ENCODE results near the gene PUS1.

- TF ChIP-seq, protein P1, sequence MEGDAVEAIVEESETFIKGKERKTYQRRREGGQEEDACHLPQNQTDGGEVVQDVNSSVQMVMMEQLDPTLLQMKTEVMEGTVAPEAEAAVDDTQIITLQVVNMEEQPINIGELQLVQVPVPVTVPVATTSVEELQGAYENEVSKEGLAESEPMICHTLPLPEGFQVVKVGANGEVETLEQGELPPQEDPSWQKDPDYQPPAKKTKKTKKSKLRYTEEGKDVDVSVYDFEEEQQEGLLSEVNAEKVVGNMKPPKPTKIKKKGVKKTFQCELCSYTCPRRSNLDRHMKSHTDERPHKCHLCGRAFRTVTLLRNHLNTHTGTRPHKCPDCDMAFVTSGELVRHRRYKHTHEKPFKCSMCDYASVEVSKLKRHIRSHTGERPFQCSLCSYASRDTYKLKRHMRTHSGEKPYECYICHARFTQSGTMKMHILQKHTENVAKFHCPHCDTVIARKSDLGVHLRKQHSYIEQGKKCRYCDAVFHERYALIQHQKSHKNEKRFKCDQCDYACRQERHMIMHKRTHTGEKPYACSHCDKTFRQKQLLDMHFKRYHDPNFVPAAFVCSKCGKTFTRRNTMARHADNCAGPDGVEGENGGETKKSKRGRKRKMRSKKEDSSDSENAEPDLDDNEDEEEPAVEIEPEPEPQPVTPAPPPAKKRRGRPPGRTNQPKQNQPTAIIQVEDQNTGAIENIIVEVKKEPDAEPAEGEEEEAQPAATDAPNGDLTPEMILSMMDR (IDR thresholded peaks at IDR 0.05 in 2 of 3, conservative IDR thresholded peaks at IDR 0.05 in 1 of 3; ENCODE audit: insufficient read depth in 2 of 3, low read depth in 1 of 3, low read length in 3 of 3): no peak
- TF ChIP-seq XRCC5 (IDR thresholded peaks at IDR 0.05; ENCODE audit: low read depth, low read length) (no peak), MYBL2 (IDR thresholded peaks at IDR 0.05; ENCODE audit: low read depth) (no peak), MYBL2 (CRISPR knock-in tag; IDR thresholded peaks at IDR 0.05; ENCODE audit: borderline replicate concordance) (no peak), TBP (optimal IDR thresholded peaks at IDR 0.05; ENCODE audit: low read depth, low read length) (no peak), TGIF2 (CRISPR knock-in tag; IDR thresholded peaks at IDR 0.05) (no peak), TAF1 (IDR thresholded peaks at IDR 0.05; ENCODE audit: control insufficient read depth, extremely low read depth, insufficient read depth, low read length, severe bottlenecking) (no peak), TRIM28 (IDR thresholded peaks at IDR 0.05) (no peak)
- TF ChIP-seq, protein P2, sequence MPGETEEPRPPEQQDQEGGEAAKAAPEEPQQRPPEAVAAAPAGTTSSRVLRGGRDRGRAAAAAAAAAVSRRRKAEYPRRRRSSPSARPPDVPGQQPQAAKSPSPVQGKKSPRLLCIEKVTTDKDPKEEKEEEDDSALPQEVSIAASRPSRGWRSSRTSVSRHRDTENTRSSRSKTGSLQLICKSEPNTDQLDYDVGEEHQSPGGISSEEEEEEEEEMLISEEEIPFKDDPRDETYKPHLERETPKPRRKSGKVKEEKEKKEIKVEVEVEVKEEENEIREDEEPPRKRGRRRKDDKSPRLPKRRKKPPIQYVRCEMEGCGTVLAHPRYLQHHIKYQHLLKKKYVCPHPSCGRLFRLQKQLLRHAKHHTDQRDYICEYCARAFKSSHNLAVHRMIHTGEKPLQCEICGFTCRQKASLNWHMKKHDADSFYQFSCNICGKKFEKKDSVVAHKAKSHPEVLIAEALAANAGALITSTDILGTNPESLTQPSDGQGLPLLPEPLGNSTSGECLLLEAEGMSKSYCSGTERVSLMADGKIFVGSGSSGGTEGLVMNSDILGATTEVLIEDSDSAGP (CRISPR knock-in tag; IDR thresholded peaks at IDR 0.05): no peak
- TF ChIP-seq, protein P3, sequence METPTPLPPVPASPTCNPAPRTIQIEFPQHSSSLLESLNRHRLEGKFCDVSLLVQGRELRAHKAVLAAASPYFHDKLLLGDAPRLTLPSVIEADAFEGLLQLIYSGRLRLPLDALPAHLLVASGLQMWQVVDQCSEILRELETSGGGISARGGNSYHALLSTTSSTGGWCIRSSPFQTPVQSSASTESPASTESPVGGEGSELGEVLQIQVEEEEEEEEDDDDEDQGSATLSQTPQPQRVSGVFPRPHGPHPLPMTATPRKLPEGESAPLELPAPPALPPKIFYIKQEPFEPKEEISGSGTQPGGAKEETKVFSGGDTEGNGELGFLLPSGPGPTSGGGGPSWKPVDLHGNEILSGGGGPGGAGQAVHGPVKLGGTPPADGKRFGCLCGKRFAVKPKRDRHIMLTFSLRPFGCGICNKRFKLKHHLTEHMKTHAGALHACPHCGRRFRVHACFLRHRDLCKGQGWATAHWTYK (CRISPR knock-in tag; IDR thresholded peaks at IDR 0.05): no peak
Observed at GRCh38 chr12:131882804-131883520, 46.1 kb upstream of the PUS1 start.
